NCI-H82 (cell line): Measurements from ENCODE around the gene SLC9B2.
A peak's percentile ranks its signal among the peaks of the same experiment; 100 is the strongest.
"Not testable (repeated sequence)": the region's sequence is repeated elsewhere in the genome, so short reads cannot be mapped to it uniquely, and the experiment has no call there.

Source experiments
- DNase-seq: peaks from one replicate; lab custom pipeline; 2025; lab: John Stamatoyannopoulos, UW

SLC9B2 gene

GRCh38 chr4:103019308-103020124, 57.0 kb downstream of the SLC9B2 start, which contains the start of gene SLC9B1:
TSS of gene SLC9B1 (minus strand) at chr4:103019705. CDS start at chr4:102991711, 27,994 bp downstream.
- DNase-seq = peak; percentile 84

GRCh38 chr4:103018391-103019307, 57.9 kb downstream of the SLC9B2 start:
- peak; percentile 80 for DNase-seq

DNA sequence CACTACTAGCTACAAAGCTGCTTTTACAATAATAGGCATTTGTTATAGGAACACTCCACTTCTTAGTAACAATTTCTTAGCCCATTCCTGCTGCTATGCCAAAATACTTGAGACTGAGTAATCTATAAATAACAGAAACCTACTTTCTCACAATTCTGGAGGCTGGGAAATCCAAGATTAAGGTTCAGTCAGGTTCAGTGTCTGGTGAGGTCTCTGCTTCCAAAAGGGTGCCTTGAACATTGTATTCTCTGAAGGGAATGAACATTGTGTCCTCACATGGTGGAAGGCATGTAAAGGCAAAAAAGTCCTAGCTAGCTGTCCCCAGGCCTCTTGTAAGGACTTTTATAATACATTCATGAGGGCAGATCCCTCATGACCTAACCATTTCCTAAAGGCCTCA, 64.0 kb downstream of the SLC9B2 start:
- no peak for DNase-seq

- DNase-seq = no peak
Measured at GRCh38 chr4:103012060-103012459, 64.5 kb downstream of the SLC9B2 start.

- DNase-seq = peak; percentile 13
Measured at GRCh38 chr4:103011378-103012025, 65.1 kb downstream of the SLC9B2 start.

- no peak for DNase-seq
Measured at GRCh38 chr4:103010804-103011203, 65.8 kb downstream of the SLC9B2 start.

DNA sequence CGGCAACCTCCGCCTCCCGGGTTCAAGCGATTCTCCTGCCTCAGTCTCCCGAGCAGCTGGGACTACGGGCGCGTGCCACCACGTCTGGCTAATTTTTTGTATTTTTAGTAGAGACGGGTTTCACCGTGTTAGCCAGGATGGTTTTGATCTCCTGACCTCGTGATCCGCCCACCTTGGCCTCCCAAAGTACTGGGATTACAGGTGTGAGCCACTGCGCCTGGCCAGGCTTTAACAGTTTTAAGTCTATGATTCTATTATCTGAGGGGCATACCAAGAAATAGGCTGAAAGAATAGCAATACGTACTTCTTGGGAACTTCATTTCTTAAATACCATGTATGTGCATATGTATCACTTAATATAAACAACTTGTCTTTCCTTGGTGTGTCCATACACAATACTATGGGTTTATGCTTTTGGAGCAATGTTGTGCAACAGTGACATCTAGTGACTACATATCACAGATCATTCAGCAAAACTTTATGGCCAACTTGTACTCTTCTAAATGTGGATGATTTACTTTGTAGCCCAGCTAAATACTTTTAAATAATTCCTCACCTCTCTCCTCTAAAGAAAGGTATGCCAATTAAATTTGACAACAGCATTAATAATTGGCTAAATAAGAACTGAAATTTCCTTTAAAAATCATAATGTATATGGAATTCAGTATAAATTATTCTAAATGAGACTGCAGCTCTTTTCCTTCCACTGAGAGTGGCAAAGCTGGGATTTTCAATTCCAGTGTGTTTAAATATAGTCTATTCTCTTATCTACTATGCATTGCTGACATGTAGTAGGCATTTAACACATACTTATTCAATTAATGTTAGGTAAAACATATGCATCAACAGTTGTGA, 67.5 kb downstream of the SLC9B2 start:
- DNase-seq = peak; percentile 72

DNA sequence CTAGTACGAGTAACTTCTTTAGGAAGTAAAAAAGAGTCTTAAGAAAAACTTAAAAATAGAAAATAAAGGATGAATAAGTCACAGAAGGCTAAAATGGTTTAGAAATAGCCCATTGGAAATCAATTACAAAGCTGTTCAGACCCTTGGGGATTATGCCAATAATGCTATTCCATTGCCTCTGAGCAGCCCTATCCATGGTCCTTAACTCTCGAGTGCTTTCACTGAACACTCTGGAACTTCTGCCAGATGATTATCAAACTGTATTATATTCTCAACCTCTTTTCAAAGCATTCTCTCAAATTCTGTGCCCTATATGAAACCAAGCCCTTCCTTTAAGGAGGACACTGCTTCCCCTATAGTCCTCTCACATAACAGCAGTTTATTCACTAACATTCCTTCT, 74.0 kb downstream of the SLC9B2 start:
- DNase-seq = no peak

DNA sequence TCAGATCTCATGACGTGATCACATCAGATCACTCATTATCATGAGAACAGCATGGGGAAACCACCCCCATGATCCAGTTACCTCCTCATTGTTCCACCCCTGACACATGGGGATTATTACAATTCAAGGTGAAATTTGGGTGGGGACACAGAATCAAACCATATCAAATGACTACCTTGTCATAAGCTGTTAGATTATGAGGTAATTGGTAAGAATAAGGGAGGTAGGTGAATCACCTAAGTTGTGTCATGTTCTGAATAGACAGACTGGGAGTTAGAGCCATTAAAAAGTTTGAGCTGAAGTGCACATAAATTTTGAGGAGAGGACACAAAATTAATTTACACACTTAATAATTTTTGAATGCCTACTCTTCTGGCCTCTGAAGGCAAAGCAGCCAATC, 81.8 kb downstream of the SLC9B2 start:
- DNase-seq = no peak

GRCh38 chr4:102993985-102994384, 82.6 kb downstream of the SLC9B2 start:
- not testable (repeated sequence) for DNase-seq

- DNase-seq = no peak
Measured at GRCh38 chr4:102988429-102989020, 88.0 kb downstream of the SLC9B2 start.

DNA sequence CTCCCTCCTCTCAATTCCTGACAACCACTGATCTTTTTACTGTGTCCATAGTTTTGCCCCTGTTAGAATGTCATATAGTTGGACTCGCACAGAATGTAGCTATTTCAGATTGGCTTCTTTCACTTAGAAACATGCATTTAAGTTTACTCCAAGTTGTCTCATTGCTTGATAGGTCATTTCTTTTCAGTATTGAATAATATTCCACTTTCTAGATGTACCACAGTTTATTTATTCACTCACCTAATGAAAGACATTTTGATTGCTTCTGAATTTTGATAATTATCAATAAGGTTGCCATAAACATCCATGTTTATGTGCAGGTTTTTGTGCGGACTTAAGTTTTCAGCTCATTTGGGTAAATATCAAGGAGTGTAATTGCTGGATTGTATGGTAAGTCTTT, 95.6 kb downstream of the SLC9B2 start:
- no peak for DNase-seq
